Measurements from ENCODE around the gene ROBO3.

Gene ROBO3

DNA sequence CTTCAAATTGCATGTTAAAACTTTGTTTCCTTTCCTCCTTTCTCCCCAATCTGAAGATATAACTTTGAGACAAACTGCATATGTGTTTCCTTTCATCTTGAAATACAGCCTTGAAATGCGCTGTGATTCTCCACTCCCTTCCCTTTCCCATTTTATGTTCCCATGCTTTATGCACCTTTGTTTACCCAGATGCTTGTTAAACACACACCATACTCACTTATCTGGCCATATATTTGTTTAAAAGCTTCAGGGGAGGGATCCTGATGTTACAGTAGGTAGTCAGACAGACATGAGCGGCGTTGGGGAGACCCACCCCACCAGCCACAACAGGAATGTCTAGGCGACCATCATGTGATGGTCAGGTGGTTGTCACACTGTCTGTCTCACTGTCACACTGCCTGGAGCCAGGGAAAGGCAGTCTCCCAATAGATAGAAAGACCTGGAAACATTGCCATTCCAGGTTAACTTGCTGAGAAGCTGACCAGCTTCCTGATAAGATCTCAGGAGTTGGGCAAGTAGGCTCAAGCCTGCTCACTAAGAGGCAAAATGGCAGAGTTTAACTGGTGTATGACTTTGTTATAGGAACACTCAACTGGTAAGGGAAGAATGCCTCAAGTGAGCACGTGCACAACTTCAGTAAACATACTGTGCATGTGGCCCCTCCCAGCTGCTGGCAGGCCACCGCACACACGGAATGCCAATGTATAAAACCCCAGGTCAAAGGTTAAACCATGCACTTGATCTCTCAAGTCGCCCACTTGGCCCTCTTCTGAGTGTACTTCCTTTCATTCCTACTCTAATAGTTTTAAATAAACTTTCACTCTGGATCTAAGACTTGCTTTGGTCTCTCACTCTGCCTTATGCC, 41.5 kb upstream of the ROBO3 start:
- Histone ChIP-seq H3K9me3 (ENCODE audit: control insufficient read depth, insufficient read depth, low read length) (no peaks in the 10 kb centered on the region), H3K79me2 (ENCODE audit: control insufficient read depth, low read length) (no peaks in the 10 kb centered on the region), H4K20me1 (ENCODE audit: control insufficient read depth, insufficient read depth, low read depth, low read length) (no peaks in the 10 kb centered on the region), H3K9me2 (replicated peaks; ENCODE audit: control insufficient read depth, low read length) (no peaks in the 10 kb centered on the region), H3K4me3 (ENCODE audit: low read length) (no peak overlapping the region), H3K4me1 (ENCODE audit: control insufficient read depth, low read length) (no peaks in the 10 kb centered on the region), H3K36me3 (ENCODE audit: control insufficient read depth, low read length) (no peaks in the 10 kb centered on the region), H3K4me2 (ENCODE audit: low read length) (no peak overlapping the region), H3K27me3 (ENCODE audit: control insufficient read depth, low read length) (peaks cover 40% of the 10 kb centered on the region), H3F3A (ENCODE audit: control insufficient read depth, insufficient read depth) (no peaks in the 10 kb centered on the region), H3K27ac (ENCODE audit: low read depth, low read length) (no peak overlapping the region)
- TF ChIP-seq EZH2phosphoT487 (IDR thresholded peaks at IDR 0.05; ENCODE audit: borderline replicate concordance, low read length), result no peak
- TF ChIP-seq, protein P1, sequence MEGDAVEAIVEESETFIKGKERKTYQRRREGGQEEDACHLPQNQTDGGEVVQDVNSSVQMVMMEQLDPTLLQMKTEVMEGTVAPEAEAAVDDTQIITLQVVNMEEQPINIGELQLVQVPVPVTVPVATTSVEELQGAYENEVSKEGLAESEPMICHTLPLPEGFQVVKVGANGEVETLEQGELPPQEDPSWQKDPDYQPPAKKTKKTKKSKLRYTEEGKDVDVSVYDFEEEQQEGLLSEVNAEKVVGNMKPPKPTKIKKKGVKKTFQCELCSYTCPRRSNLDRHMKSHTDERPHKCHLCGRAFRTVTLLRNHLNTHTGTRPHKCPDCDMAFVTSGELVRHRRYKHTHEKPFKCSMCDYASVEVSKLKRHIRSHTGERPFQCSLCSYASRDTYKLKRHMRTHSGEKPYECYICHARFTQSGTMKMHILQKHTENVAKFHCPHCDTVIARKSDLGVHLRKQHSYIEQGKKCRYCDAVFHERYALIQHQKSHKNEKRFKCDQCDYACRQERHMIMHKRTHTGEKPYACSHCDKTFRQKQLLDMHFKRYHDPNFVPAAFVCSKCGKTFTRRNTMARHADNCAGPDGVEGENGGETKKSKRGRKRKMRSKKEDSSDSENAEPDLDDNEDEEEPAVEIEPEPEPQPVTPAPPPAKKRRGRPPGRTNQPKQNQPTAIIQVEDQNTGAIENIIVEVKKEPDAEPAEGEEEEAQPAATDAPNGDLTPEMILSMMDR (IDR thresholded peaks at IDR 0.05; ENCODE audit: low read depth, low read length, poor library complexity, severe bottlenecking), result no peak

DNA sequence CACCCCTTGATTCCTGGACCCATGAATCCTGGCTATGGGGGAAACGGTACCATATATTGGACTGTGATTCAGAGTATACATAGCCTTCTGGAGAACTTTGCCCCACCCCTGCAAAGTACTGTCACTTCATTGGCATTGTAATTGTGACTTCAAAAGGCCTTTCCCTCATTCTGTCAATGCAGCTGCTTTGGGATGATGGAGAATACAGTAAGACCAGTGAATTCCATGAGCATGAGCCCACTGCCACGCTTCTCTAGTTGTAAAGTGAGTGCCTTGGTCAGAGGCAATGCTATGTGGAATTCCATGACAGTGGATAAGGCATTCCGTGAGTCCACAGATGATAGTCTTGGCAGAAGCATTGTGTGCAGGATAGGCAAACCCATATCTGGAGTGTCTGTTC, 39.4 kb upstream of the ROBO3 start:
- H3K9me3 ChIP-seq (ENCODE audit: control insufficient read depth, insufficient read depth, low read length), result no peaks in the 10 kb centered on the region
- H3K79me2 ChIP-seq (ENCODE audit: control insufficient read depth, low read length), result no peaks in the 10 kb centered on the region
- TF ChIP-seq EZH2phosphoT487 (IDR thresholded peaks at IDR 0.05; ENCODE audit: borderline replicate concordance, low read length), result no peak
- TF ChIP-seq, protein P1 (IDR thresholded peaks at IDR 0.05; ENCODE audit: low read depth, low read length, poor library complexity, severe bottlenecking), result no peak
- H3K27ac ChIP-seq (ENCODE audit: low read depth, low read length), result no peak overlapping the region
- no peaks in the 10 kb centered on the region for H3K36me3 ChIP-seq (ENCODE audit: control insufficient read depth, low read length)
- no peak overlapping the region for H3K4me3 ChIP-seq (ENCODE audit: low read length)
- H3K4me2 ChIP-seq (ENCODE audit: low read length), result no peak overlapping the region
- H4K20me1 ChIP-seq (ENCODE audit: control insufficient read depth, insufficient read depth, low read depth, low read length), result no peaks in the 10 kb centered on the region
- H3F3A ChIP-seq (ENCODE audit: control insufficient read depth, insufficient read depth), result no peaks in the 10 kb centered on the region
- no peaks in the 10 kb centered on the region for H3K4me1 ChIP-seq (ENCODE audit: control insufficient read depth, low read length)
- no peaks in the 10 kb centered on the region for H3K9me2 ChIP-seq (replicated peaks; ENCODE audit: control insufficient read depth, low read length)
- peaks cover 28% of the 10 kb centered on the region for H3K27me3 ChIP-seq (ENCODE audit: control insufficient read depth, low read length)

DNA sequence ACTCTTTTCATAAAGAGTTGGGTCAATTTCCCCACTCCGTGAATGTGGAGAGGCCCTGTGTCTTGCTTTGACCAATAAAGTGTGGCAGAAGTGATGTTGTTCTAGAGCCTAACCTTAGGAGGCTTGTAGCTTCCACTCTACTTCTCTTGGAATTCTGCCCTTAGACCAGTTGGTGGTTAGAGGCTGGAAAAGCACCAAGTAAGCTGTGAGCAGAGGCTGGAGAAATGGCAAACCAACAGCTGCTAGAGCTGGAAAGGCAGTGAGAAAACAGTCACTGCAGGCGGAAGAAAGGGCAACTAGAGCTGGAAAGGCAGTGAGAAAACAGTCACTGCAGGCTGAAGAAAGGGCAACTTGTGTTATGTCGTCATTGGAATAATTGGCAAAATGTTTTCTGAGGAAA, 35.2 kb upstream of the ROBO3 start:
- no peaks in the 10 kb centered on the region for H3K9me3 ChIP-seq (ENCODE audit: control insufficient read depth, insufficient read depth, low read length)

More for the DNA sequence above, 35.2 kb upstream of the ROBO3 start:
- no peak overlapping the region for H3K4me2 ChIP-seq (ENCODE audit: low read length)
- H4K20me1 ChIP-seq (ENCODE audit: control insufficient read depth, insufficient read depth, low read depth, low read length), result no peaks in the 10 kb centered on the region
- TF ChIP-seq, protein P1 (IDR thresholded peaks at IDR 0.05; ENCODE audit: low read depth, low read length, poor library complexity, severe bottlenecking), result no peak
- TF ChIP-seq EZH2phosphoT487 (IDR thresholded peaks at IDR 0.05; ENCODE audit: borderline replicate concordance, low read length), result no peak
- H3K79me2 ChIP-seq (ENCODE audit: control insufficient read depth, low read length), result no peaks in the 10 kb centered on the region
- H3K4me1 ChIP-seq (ENCODE audit: control insufficient read depth, low read length), result peaks cover 8% of the 10 kb centered on the region
- no peak overlapping the region for H3K4me3 ChIP-seq (ENCODE audit: low read length)
- 0 out of 2 replicates have a peak, but pooled peaks cover 3% of the 10 kb centered on the region for H3K27me3 ChIP-seq (ENCODE audit: control insufficient read depth, low read length)
- H3F3A ChIP-seq (ENCODE audit: control insufficient read depth, insufficient read depth), result no peaks in the 10 kb centered on the region
- H3K36me3 ChIP-seq (ENCODE audit: control insufficient read depth, low read length), result no peaks in the 10 kb centered on the region
- H3K27ac ChIP-seq (ENCODE audit: low read depth, low read length), result no peak overlapping the region
- no peaks in the 10 kb centered on the region for H3K9me2 ChIP-seq (replicated peaks; ENCODE audit: control insufficient read depth, low read length)
